Measurements from ENCODE around the gene CDV3.

Gene CDV3

DNA sequence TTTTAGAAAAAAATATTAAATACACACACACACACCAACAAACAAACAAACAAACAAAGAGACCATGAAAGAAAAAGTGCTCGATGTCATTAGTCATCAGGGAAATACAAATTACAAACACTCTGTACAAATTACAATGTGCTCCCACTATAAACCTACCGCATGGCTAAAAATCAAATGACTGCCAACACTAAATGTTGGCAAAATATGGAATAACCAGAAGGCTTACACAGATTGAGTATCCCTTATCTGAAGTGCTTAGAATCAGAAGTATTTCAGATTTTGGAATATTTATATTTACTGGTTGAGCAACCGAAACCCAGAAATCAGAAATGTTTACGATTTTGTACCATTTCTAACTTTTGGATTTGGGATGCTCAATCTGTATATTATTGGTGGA lies 33.4 kb downstream of the CDV3 start:
- TF ChIP-seq, protein P1, sequence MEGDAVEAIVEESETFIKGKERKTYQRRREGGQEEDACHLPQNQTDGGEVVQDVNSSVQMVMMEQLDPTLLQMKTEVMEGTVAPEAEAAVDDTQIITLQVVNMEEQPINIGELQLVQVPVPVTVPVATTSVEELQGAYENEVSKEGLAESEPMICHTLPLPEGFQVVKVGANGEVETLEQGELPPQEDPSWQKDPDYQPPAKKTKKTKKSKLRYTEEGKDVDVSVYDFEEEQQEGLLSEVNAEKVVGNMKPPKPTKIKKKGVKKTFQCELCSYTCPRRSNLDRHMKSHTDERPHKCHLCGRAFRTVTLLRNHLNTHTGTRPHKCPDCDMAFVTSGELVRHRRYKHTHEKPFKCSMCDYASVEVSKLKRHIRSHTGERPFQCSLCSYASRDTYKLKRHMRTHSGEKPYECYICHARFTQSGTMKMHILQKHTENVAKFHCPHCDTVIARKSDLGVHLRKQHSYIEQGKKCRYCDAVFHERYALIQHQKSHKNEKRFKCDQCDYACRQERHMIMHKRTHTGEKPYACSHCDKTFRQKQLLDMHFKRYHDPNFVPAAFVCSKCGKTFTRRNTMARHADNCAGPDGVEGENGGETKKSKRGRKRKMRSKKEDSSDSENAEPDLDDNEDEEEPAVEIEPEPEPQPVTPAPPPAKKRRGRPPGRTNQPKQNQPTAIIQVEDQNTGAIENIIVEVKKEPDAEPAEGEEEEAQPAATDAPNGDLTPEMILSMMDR (IDR thresholded peaks at IDR 0.05; ENCODE audit: low read depth, low read length) = no peak
- no peak overlapping the region for H3K4me3 ChIP-seq (ENCODE audit: low read depth, low read length)

DNA sequence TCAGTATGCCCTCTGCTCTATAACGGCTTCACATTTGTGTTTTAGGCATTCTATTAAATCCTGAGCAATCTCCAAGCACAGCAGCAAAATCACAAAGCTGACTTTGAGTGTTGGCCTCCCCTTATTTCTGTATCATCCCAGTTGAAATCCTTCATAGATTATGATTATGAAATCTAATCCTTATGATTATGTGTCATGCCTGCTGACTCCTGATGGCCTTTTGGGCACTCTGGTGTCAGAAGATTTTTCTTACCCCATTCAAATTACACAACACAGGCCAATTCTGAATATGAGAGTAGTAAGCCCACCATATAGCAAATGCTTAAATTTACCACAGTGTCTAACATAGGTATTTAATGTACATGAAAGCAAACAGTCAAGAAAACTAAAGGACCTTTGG lies 34.3 kb downstream of the CDV3 start:
- H3K4me3 ChIP-seq (ENCODE audit: low read depth, low read length) = no peak overlapping the region
- TF ChIP-seq, protein P1 (IDR thresholded peaks at IDR 0.05; ENCODE audit: low read depth, low read length) = no peak

DNA sequence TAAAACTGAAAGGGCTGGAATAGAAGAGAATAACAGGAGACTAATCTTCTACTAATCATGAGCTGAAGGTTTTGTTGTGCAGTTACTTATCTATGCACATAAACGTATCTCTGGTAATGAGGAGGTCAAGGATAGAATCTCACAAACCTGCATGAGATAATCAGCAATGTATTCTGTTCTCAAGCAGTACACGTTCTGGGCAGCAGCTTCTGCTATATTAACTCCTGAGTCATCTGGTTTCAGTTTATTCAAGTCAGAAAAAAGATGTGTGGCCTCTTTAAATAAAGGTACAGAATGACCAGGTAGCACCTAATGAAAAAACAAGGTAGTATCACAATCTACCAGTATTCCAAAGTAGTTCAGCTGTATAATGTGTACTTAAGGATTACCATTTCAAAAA lies 34.9 kb downstream of the CDV3 start:
- TF ChIP-seq, protein P1 (IDR thresholded peaks at IDR 0.05; ENCODE audit: low read depth, low read length) = no peak
- no peak overlapping the region for H3K4me3 ChIP-seq (ENCODE audit: low read depth, low read length)

DNA sequence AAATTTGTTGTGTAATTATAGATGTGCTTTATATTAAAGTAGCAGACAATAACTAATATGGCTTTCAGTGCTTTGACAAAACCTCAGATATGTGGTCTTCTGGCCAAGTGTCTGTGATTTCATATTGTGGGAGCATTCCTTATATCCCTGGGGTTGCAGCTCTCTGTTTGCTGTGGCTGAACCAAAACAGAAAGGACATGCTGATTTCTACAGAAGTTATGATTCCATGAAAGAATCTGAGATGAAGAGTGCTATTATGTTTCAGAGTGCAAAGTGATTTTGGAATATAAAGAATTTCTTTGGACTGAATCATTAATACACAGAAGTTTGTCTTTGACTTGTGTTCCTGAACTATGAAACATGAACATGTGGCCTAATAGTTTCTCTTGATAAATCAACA lies 36.5 kb downstream of the CDV3 start:
- TF ChIP-seq, protein P1 (IDR thresholded peaks at IDR 0.05; ENCODE audit: low read depth, low read length) = no peak
- H3K4me3 ChIP-seq (ENCODE audit: low read depth, low read length) = no peak overlapping the region

DNA sequence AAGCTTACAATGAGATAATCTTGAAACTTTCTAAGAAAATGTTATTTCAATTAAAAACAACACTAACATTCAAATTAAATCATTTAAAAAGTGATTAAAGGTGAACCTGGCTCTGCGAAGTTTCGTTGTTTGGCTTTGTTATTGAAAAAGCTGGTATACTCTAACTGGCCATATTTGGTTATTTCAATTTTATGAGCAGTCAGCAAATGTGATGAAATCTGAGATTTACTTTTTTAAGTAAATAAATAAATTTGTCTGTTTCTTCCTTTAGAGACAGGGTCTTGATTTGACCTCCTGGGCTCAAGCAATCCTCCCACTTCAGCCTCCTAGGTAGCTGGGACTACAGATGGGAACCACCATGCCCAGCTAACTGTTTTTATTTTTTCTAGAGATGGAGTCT lies 38.0 kb downstream of the CDV3 start:
- TF ChIP-seq, protein P1 (IDR thresholded peaks at IDR 0.05; ENCODE audit: low read depth, low read length) = no peak
- H3K4me3 ChIP-seq (ENCODE audit: low read depth, low read length) = no peak overlapping the region

DNA sequence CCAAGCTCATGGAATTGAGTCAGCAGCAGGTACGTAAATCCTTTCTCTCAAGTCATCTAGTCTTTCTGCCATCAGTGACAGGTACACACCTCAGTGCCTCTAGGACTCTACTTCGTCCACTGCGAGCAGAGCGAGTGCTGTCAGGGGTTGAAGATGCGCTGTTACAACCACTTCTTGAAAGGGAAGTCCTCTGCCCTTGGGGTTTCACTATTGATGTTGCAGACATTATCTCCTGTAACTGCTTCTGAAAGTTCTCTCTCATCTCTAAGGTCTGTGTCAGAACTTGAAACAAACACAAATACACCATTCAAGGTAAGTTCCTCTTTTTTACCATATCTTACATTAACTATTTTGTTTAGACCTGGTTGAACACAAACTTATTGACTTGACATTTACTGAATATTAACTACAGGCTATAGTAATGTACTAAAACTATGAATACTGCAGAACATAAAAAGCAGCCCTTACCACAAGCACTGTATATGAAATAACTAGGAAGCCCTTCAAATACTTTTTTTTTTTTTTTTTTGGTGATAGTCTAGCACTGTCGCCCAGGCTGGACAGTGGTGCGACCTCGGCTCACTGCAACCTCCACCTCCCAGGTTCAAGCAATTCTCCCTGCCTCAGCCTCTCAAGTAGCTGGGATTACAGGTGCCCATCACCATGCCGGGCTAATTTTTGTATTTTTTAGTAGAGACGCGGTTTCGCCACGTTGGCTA lies 46.7 kb downstream of the CDV3 start:
- H3K4me3 ChIP-seq (ENCODE audit: low read depth, low read length) = no peak overlapping the region
- TF ChIP-seq, protein P1 (IDR thresholded peaks at IDR 0.05; ENCODE audit: low read depth, low read length) = no peak

DNA sequence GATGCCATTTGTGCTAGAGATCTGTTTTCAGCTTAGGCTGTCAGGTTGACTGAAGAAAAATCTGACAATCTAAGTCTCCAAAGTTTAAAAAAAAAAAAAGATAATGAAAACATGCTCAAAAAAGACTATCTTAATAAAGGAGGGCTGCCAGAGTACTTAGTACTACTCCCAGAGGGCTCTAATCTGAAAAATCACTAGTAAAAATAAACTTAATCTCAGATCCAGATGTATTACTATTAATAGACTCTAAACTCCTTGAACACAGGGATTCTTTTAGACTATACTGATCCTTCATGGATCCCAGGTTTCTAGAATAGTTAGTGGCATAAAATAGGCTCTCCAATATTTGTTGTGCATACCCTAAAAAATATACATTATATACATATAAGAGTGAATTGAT lies 54.3 kb downstream of the CDV3 start:
- no peak overlapping the region for H3K4me3 ChIP-seq (ENCODE audit: low read depth, low read length)
- TF ChIP-seq, protein P1 (IDR thresholded peaks at IDR 0.05; ENCODE audit: low read depth, low read length) = no peak
